K562 (cell line): ENCODE measurements around the gene ZSWIM1. TPM values are rescaled to one million over a fixed set of nuclear protein-coding genes. Genes with fewer than 3 reads are reported as not detected.
A peak's percentile ranks its signal among the peaks of the same experiment; 100 is the strongest.

Source experiments
- CBX8 ChIP-seq: fragments of 200-600 bp; sonication (generic); IDR thresholded peaks from 2 replicates; pipeline ENCODE4 v1.6.1; 2012; ENCODE audit warnings: borderline replicate concordance, mixed run types, low read depth, mild to moderate bottlenecking, moderate library complexity, mixed read lengths, low read length, control low read depth, inconsistent platforms; ENCODE audit not compliant: poor library complexity, severe bottlenecking; ENCODE audit errors: extremely low read depth
- ETV5 ChIP-seq: sonication (generic); formaldehyde crosslinking; IDR thresholded peaks from 2 replicates; pipeline ENCODE4 v1.4.0; 2020; ENCODE audit warnings: low read depth, mild to moderate bottlenecking, missing genetic modification reagents
- HDAC8 ChIP-seq: fragments of 450-650 bp; IDR thresholded peaks from 2 replicates; pipeline ENCODE4 v1.6.1; 2016; ENCODE audit warnings: mild to moderate bottlenecking, missing genetic modification characterization, moderate library complexity, missing compliant biosample characterization
- NFXL1 ChIP-seq: fragments of 450-650 bp; formaldehyde crosslinking; IDR thresholded peaks from 2 replicates; pipeline ENCODE4 v1.4.0; 2021; ENCODE audit warnings: mild to moderate bottlenecking
- PTBP1 ChIP-seq: fragments of 200-400 bp; formaldehyde crosslinking; IDR thresholded peaks from 2 replicates; pipeline ENCODE4 v1.6.1; 2017; ENCODE audit warnings: low read depth, low read length
- RBM17 ChIP-seq: fragments of 200-400 bp; formaldehyde crosslinking; IDR thresholded peaks from 2 replicates; pipeline ENCODE4 v1.6.1; 2017; ENCODE audit warnings: low read depth, mild to moderate bottlenecking, low read length, borderline replicate concordance
- SIRT6 ChIP-seq: IDR thresholded peaks from one replicate; pipeline ENCODE4 v1.6.1; 2012; ENCODE audit warnings: low read depth, mild to moderate bottlenecking, control low read depth, inconsistent platforms, low read length, moderate library complexity
- TOE1 ChIP-seq, 2 experiments: fragments of 450-650 bp in 1 of 2; sonication (generic) in 1 of 2; formaldehyde crosslinking in 1 of 2; IDR thresholded peaks; 2 replicates each; pipeline versions ENCODE4 v1.7.1 to v1.8.0; 2016 to 2022; ENCODE audit warnings: borderline replicate concordance in 2 of 2, mild to moderate bottlenecking in 2 of 2, antibody characterized with exemption in 1 of 2, inconsistent platforms in 1 of 2, low read depth in 1 of 2, missing genetic modification reagents in 1 of 2, moderate library complexity in 1 of 2
- ZNF165 ChIP-seq: fragments of 250-450 bp; sonication (Bioruptor Pico); IDR thresholded peaks from 2 replicates; pipeline ENCODE4 v1.4.0; 2020; ENCODE audit warnings: borderline replicate concordance
- ZNF24 ChIP-seq: fragments of 450-650 bp; IDR thresholded peaks from 2 replicates; pipeline ENCODE4 v1.6.1; 2016
- polyA plus RNA-seq, 8 experiments: library from polyadenylated mRNA; depleted of rRNA in 4 of 8; stranded (reverse) in 5 of 8; unstranded in 3 of 8; fragments of >200 nt; fragmentation: Nextera tagmentation in 2 of 8; fragmentation: Illumina TruSeq in 1 of 8; extraction: Ambion mirVana in 2 of 8; extraction: Trizol in 1 of 8; gene quantifications; 2 replicates each; pipeline versions ENCODE4 v1.2.1 to v1.2.3, GENCODE V29; 2011 to 2014; ENCODE audit warnings: inconsistent platforms in 1 of 8, missing spikeins in 1 of 8
- total RNA-seq, 7 experiments: library from RNA; depleted of rRNA in 6 of 7; stranded (reverse); fragments of >200 nt in 6 of 7; fragmentation: Illumina TruSeq in 2 of 7; extraction: Trizol in 2 of 7; gene quantifications; 2 replicates each; pipeline versions ENCODE4 v1.2.1 to v1.2.3, GENCODE V29; 2011 to 2021; ENCODE audit warnings: low replicate concordance in 1 of 7
- TF ChIP-seq, protein P1 (sequence below), 2 experiments: fragments of 450-650 bp; IDR thresholded peaks; 2 replicates each; pipeline ENCODE4 v1.6.1; 2016
- TF ChIP-seq, protein P2 (sequence below): fragments of 450-650 bp; IDR thresholded peaks from 2 replicates; pipeline ENCODE4 v1.6.1; 2017; ENCODE audit warnings: antibody characterized with exemption
- TF ChIP-seq, protein P3 (sequence below): IDR thresholded peaks from 2 replicates; pipeline ENCODE4 v1.6.1; 2014; ENCODE audit warnings: antibody characterized with exemption
- TF ChIP-seq, protein P4 (sequence below), 2 experiments: fragments of 200-800 bp in 1 of 2; sonication (Bioruptor generic) in 1 of 2; sonication (generic) in 1 of 2; formaldehyde crosslinking in 1 of 2; IDR thresholded peaks in 1 of 2; conservative IDR thresholded peaks in 1 of 2; 2 replicates each; pipeline versions ENCODE4 v1.5.0 to v1.6.1; 2016 to 2020; ENCODE audit warnings: missing compliant biosample characterization in 1 of 2, missing genetic modification characterization in 1 of 2, missing genetic modification reagents in 1 of 2
- TF ChIP-seq, protein P5 (sequence below): sonication (generic); formaldehyde crosslinking; IDR thresholded peaks from 2 replicates; pipeline ENCODE4 v1.8.0; 2022; ENCODE audit warnings: missing genetic modification reagents, mild to moderate bottlenecking, borderline replicate concordance
- TF ChIP-seq, protein P6 (sequence below): fragments of 250-450 bp; sonication (Bioruptor Pico); IDR thresholded peaks from 2 replicates; pipeline ENCODE4 v1.6.1; 2021; ENCODE audit warnings: mild to moderate bottlenecking

ZSWIM1 gene
- total and polyA plus RNA-seq, 9 of the 15 experiments (the other 6 are each of a cell fraction or from before 2014, with no cell fraction given) = 2.5 to 15.6 (median 9.5) TPM

DNA sequence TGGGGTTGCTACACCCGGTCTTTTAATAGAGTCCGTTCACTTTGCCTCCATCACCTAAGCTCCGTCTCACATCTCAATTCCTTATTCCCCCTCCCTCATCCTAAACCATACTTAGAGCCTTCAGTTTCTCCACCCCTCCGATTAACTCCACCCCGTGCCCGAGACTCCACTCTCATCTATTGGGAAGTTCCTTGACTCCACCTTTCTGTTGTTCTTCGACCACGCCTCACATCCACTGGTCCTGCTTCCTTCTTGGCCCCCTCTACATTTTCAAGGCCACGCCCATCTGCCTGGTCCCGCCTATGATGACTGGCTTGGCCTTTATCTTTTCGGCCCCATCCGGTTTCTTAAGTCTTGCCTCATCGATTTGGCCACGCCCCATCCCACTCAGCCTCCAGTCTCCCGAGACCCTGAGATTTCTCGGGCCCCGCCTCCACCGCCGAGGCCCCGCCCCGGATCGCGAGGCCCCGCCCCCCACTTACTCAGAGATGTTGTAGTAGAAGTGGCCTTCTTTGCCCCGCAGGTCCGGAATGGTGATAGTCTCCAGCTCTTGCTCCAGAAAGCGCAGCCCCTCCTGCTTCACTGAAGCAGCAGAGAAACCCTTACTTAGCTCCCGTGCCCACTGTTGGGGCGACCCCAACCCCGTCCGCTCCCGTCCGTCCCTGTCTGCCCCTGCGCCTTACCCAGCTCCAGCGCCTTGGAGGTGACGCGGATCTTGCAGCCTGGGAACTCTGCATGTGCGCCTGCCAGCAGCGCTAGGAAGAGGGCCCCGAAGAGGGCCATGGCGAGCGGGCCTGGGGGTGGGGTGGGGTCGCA lies 29.9 kb downstream of the ZSWIM1 start (continued):
- TF ChIP-seq HDAC8 (tag) (no peak), ETV5 (peak; percentile 96), ZNF24 (no peak), CBX8 (no peak), SIRT6 (no peak), TOE1 (IDR thresholded peaks at IDR 0.05; ENCODE audit: borderline replicate concordance) (no peak), TOE1 (CRISPR knock-in tag; IDR thresholded peaks at IDR 0.05; ENCODE audit: borderline replicate concordance, low read depth) (no peak), NFXL1 (CRISPR knock-in tag) (no peak), RBM17 (no peak), PTBP1 (no peak), ZNF165 (CRISPR knock-in tag) (no peak)
- TF ChIP-seq, protein P1, sequence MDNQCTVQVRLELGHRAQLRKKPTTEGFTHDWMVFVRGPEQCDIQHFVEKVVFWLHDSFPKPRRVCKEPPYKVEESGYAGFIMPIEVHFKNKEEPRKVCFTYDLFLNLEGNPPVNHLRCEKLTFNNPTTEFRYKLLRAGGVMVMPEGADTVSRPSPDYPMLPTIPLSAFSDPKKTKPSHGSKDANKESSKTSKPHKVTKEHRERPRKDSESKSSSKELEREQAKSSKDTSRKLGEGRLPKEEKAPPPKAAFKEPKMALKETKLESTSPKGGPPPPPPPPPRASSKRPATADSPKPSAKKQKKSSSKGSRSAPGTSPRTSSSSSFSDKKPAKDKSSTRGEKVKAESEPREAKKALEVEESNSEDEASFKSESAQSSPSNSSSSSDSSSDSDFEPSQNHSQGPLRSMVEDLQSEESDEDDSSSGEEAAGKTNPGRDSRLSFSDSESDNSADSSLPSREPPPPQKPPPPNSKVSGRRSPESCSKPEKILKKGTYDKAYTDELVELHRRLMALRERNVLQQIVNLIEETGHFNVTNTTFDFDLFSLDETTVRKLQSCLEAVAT (IDR thresholded peaks at IDR 0.05) = peak; percentile 59 to 63; a peak in 3 of 4 replicates
- TF ChIP-seq, protein P2, sequence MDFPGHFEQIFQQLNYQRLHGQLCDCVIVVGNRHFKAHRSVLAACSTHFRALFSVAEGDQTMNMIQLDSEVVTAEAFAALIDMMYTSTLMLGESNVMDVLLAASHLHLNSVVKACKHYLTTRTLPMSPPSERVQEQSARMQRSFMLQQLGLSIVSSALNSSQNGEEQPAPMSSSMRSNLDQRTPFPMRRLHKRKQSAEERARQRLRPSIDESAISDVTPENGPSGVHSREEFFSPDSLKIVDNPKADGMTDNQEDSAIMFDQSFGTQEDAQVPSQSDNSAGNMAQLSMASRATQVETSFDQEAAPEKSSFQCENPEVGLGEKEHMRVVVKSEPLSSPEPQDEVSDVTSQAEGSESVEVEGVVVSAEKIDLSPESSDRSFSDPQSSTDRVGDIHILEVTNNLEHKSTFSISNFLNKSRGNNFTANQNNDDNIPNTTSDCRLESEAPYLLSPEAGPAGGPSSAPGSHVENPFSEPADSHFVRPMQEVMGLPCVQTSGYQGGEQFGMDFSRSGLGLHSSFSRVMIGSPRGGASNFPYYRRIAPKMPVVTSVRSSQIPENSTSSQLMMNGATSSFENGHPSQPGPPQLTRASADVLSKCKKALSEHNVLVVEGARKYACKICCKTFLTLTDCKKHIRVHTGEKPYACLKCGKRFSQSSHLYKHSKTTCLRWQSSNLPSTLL = no peak
- TF ChIP-seq, protein P3, sequence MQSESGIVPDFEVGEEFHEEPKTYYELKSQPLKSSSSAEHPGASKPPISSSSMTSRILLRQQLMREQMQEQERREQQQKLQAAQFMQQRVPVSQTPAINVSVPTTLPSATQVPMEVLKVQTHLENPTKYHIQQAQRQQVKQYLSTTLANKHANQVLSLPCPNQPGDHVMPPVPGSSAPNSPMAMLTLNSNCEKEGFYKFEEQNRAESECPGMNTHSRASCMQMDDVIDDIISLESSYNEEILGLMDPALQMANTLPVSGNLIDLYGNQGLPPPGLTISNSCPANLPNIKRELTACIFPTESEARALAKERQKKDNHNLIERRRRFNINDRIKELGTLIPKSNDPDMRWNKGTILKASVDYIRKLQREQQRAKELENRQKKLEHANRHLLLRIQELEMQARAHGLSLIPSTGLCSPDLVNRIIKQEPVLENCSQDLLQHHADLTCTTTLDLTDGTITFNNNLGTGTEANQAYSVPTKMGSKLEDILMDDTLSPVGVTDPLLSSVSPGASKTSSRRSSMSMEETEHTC = no peak
- TF ChIP-seq, protein P4, sequence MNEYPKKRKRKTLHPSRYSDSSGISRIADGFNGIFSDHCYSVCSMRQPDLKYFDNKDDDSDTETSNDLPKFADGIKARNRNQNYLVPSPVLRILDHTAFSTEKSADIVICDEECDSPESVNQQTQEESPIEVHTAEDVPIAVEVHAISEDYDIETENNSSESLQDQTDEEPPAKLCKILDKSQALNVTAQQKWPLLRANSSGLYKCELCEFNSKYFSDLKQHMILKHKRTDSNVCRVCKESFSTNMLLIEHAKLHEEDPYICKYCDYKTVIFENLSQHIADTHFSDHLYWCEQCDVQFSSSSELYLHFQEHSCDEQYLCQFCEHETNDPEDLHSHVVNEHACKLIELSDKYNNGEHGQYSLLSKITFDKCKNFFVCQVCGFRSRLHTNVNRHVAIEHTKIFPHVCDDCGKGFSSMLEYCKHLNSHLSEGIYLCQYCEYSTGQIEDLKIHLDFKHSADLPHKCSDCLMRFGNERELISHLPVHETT (CRISPR knock-in tag; conservative IDR thresholded peaks at IDR 0.05 in 1 of 2, IDR thresholded peaks at IDR 0.05 in 1 of 2) = no peak
- TF ChIP-seq, protein P5, sequence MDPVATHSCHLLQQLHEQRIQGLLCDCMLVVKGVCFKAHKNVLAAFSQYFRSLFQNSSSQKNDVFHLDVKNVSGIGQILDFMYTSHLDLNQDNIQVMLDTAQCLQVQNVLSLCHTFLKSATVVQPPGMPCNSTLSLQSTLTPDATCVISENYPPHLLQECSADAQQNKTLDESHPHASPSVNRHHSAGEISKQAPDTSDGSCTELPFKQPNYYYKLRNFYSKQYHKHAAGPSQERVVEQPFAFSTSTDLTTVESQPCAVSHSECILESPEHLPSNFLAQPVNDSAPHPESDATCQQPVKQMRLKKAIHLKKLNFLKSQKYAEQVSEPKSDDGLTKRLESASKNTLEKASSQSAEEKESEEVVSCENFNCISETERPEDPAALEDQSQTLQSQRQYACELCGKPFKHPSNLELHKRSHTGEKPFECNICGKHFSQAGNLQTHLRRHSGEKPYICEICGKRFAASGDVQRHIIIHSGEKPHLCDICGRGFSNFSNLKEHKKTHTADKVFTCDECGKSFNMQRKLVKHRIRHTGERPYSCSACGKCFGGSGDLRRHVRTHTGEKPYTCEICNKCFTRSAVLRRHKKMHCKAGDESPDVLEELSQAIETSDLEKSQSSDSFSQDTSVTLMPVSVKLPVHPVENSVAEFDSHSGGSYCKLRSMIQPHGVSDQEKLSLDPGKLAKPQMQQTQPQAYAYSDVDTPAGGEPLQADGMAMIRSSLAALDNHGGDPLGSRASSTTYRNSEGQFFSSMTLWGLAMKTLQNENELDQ (CRISPR knock-in tag) = no peak
- TF ChIP-seq, protein P6, sequence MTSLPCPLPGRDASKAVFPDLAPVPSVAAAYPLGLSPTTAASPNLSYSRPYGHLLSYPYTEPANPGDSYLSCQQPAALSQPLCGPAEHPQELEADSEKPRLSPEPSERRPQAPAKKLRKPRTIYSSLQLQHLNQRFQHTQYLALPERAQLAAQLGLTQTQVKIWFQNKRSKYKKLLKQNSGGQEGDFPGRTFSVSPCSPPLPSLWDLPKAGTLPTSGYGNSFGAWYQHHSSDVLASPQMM = no peak
